Gastrocnemius medialis (tissue), 4 donors: ENCODE measurements around the gene LGALS9C.
"Not testable (repeated sequence)": the region's sequence is repeated elsewhere in the genome, so short reads cannot be mapped to it uniquely, and the experiment has no call there.

Source experiments
- POLR2A ChIP-seq, 2 donors: fragments of 450-650 bp; IDR thresholded peaks; one replicate each; pipeline ENCODE4 v1.6.1; 2017; ENCODE audit warnings: antibody characterized with exemption in 2 of 2, mild to moderate bottlenecking in 2 of 2, moderate library complexity in 2 of 2
- TF ChIP-seq, protein P1 (sequence below), 5 experiments: fragments of 450-650 bp in 3 of 5; fragments of 200-600 bp in 2 of 5; sonication (generic) in 2 of 5; IDR thresholded peaks in 4 of 5; conservative IDR thresholded peaks in 1 of 5; 1 replicate in 4 of 5; 2 replicates in 1 of 5; pipeline ENCODE4 v1.5.1; 2016 to 2019; ENCODE audit warnings: antibody characterized with exemption in 5 of 5, mild to moderate bottlenecking in 3 of 5, moderate library complexity in 3 of 5

DNA sequence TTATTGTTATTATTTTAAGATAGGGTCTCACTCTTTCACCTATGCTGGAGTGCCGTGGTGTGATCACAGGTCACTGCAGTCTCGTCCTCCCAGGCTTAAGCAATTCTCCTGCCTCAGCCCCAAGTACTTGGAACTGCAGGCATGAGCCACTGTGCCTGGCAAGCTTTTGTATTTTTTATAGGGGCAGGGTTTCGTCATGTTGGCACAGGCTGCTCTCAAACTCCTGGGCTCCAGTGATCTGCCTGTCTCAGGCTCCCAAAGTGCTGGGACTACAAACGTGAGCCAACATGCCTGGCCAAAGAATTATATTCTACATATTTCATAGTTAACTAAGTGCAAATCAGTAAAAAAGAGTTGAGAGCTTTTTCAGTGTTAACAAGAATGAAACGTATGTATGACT is 65.6 kb downstream of the LGALS9C start:
- TF ChIP-seq, protein P1, sequence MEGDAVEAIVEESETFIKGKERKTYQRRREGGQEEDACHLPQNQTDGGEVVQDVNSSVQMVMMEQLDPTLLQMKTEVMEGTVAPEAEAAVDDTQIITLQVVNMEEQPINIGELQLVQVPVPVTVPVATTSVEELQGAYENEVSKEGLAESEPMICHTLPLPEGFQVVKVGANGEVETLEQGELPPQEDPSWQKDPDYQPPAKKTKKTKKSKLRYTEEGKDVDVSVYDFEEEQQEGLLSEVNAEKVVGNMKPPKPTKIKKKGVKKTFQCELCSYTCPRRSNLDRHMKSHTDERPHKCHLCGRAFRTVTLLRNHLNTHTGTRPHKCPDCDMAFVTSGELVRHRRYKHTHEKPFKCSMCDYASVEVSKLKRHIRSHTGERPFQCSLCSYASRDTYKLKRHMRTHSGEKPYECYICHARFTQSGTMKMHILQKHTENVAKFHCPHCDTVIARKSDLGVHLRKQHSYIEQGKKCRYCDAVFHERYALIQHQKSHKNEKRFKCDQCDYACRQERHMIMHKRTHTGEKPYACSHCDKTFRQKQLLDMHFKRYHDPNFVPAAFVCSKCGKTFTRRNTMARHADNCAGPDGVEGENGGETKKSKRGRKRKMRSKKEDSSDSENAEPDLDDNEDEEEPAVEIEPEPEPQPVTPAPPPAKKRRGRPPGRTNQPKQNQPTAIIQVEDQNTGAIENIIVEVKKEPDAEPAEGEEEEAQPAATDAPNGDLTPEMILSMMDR (IDR thresholded peaks at IDR 0.05 in 4 of 5, conservative IDR thresholded peaks at IDR 0.05 in 1 of 5) = not testable (repeated sequence)
- not testable (repeated sequence) for TF ChIP-seq POLR2A (IDR thresholded peaks at IDR 0.05)
